ENCODE data around the gene ZNF142. TPM values are rescaled to one million over a fixed set of nuclear protein-coding genes. Genes with fewer than 3 reads are reported as not detected.

The ZNF142 gene
- total and polyA plus RNA-seq, 7 experiments from 2014 or later, result 6.0 to 49.8 (median 40.7) TPM

GRCh38 chr2:218643751-218644310 lies 15.6 kb downstream of the ZNF142 start:
- ATAC-seq (no peak), DNase-seq (no peak)
- Mint-ChIP-seq H3K9me3 (no peaks in the 10 kb centered on the region), H3K27ac (no peak overlapping the region), H3K4me3 (no peak overlapping the region), H3K27me3 (no peaks in the 10 kb centered on the region), H3K4me1 (peaks cover 0 to 14% (median 12%) of the 10 kb centered on the region in 7 donors), H3K36me3 (peaks cover 5 to 36% (median 22%) of the 10 kb centered on the region in 5 donors)
- Histone ChIP-seq H3K9me3 (ENCODE audit: control insufficient read depth in 2 of 3, low read length in 3 of 3) (no peaks in the 10 kb centered on the region), H3K27me3 (ENCODE audit: control insufficient read depth in 2 of 2, insufficient read depth in 2 of 2, low read length in 2 of 2) (no peaks in the 10 kb centered on the region), H3K27ac (ENCODE audit: low read depth, low read length) (no peak overlapping the region), H3K4me3 (ENCODE audit: low read length) (no peak overlapping the region), H3K36me3 (ENCODE audit: control insufficient read depth in 2 of 3, insufficient read depth in 3 of 3, low read length in 3 of 3) (peaks cover 24 to 78% (median 40%) of the 10 kb centered on the region in 3 experiments), H3K4me1 (ENCODE audit: control insufficient read depth in 2 of 2, insufficient read depth in 2 of 2, low read length in 2 of 2) (peaks cover 0 to 7% of the 10 kb centered on the region in 2 donors)
- ChIA-PET CTCF (interaction anchor here (1.1 kb wide), 1 partner anchor 335 kb away, joined by 10 read pairs; no protein-coding TSS in a partner anchor), POLR2A (no interaction called here)
- intact Hi-C loops (cut with micrococcal nuclease), result no loop called here

- H3K27ac Mint-ChIP-seq, result no peak overlapping the region
- H3K9me3 ChIP-seq (ENCODE audit: control insufficient read depth in 2 of 3, low read length in 3 of 3), result no peaks in the 10 kb centered on the region
- ChIA-PET CTCF (no interaction called here), POLR2A (interaction anchor here (1.2 kb wide), 1 partner anchor 16 kb away, joined by 3 read pairs; the partner anchor contains the start of genes BCS1L and ZNF142)
- H3K4me3 Mint-ChIP-seq, result no peak overlapping the region
- H3K36me3 Mint-ChIP-seq, result peaks cover 5 to 38% (median 15%) of the 10 kb centered on the region in 5 donors
- no peak for DNase-seq
- ATAC-seq, result no peak
- H3K4me3 ChIP-seq (ENCODE audit: low read length), result no peak overlapping the region
- intact Hi-C loops (cut with micrococcal nuclease), result no loop called here
- H3K27me3 ChIP-seq (ENCODE audit: control insufficient read depth in 2 of 2, insufficient read depth in 2 of 2, low read length in 2 of 2), result no peaks in the 10 kb centered on the region
- H3K9me3 Mint-ChIP-seq, result no peaks in the 10 kb centered on the region
- H3K27ac ChIP-seq (ENCODE audit: low read depth, low read length), result no peak overlapping the region
- peaks cover 0 to 5% (median 4%) of the 10 kb centered on the region in 7 donors for H3K4me1 Mint-ChIP-seq
- H3K36me3 ChIP-seq (ENCODE audit: control insufficient read depth in 2 of 3, insufficient read depth in 3 of 3, low read length in 3 of 3), result peaks cover 28 to 78% (median 34%) of the 10 kb centered on the region in 3 experiments
- no peaks in the 10 kb centered on the region for H3K27me3 Mint-ChIP-seq
- H3K4me1 ChIP-seq (ENCODE audit: control insufficient read depth in 2 of 2, insufficient read depth in 2 of 2, low read length in 2 of 2), result peaks cover 0 to 1% of the 10 kb centered on the region in 2 donors
Measured at GRCh38 chr2:218642786-218643185, 16.6 kb downstream of the ZNF142 start.

DNA sequence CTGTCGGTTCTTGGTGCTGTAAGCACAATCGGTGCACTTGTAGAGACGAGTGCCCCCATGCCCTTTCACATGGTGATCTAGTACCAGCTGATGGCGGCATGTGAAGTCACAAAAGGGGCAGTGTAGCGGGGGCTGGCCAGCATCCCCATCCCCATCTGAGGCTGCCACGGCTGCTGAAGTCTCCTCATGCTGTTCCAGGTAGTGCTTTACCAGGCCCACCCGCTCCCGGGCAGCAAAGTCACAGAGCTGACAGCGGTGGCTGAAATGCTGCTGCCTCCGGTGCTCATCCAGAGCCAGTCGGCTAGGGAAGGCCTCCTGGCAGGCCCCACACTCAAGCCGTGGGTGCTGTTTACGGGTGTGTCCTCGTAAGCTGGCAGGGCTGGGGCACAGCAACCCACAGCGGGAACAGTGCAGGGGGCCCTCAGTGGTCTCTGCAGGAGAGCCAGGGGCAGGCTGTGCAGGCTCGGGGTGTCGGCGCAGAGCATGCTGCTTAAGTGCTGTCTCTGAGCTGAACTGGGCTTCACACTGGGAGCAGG lies 17.2 kb downstream of the ZNF142 start:
- Histone ChIP-seq H3K4me1 (ENCODE audit: control insufficient read depth in 2 of 2, insufficient read depth in 2 of 2, low read length in 2 of 2) (no peaks in the 10 kb centered on the region), H3K36me3 (ENCODE audit: control insufficient read depth in 2 of 3, insufficient read depth in 3 of 3, low read length in 3 of 3) (peaks cover 32 to 84% (median 34%) of the 10 kb centered on the region in 3 experiments), H3K4me3 (ENCODE audit: low read length) (no peak overlapping the region), H3K9me3 (ENCODE audit: control insufficient read depth in 2 of 3, low read length in 3 of 3) (no peaks in the 10 kb centered on the region), H3K27me3 (ENCODE audit: control insufficient read depth in 2 of 2, insufficient read depth in 2 of 2, low read length in 2 of 2) (no peaks in the 10 kb centered on the region), H3K27ac (ENCODE audit: low read depth, low read length) (no peak overlapping the region)
- H3K4me1 Mint-ChIP-seq, result no peaks in the 10 kb centered on the region
- ATAC-seq (no peak), DNase-seq (no peak)
- H3K27me3 Mint-ChIP-seq, result no peaks in the 10 kb centered on the region
- intact Hi-C loops (cut with micrococcal nuclease), result no loop called here
- ChIA-PET POLR2A (interaction anchor here (1.2 kb wide), 1 partner anchor 17 kb away, joined by 3 read pairs; the partner anchor contains the start of genes BCS1L and ZNF142), CTCF (no interaction called here)
- no peak overlapping the region for H3K4me3 Mint-ChIP-seq
- H3K36me3 Mint-ChIP-seq, result peaks cover 8 to 39% (median 21%) of the 10 kb centered on the region in 5 donors
- H3K9me3 Mint-ChIP-seq, result no peaks in the 10 kb centered on the region
- no peak overlapping the region for H3K27ac Mint-ChIP-seq

- no peak overlapping the region for H3K4me3 ChIP-seq (ENCODE audit: low read length)
- H3K9me3 ChIP-seq (ENCODE audit: control insufficient read depth in 2 of 3, low read length in 3 of 3), result no peaks in the 10 kb centered on the region
- Mint-ChIP-seq H3K4me3 (no peak overlapping the region), H3K9me3 (no peaks in the 10 kb centered on the region), H3K4me1 (no peaks in the 10 kb centered on the region), H3K27me3 (no peaks in the 10 kb centered on the region), H3K27ac (no peak overlapping the region), H3K36me3 (peaks cover 18 to 57% (median 21%) of the 10 kb centered on the region in 5 donors)
- no peak overlapping the region for H3K27ac ChIP-seq (ENCODE audit: low read depth, low read length)
- ChIA-PET POLR2A (no interaction called here), CTCF (no interaction called here)
- intact Hi-C loops (cut with micrococcal nuclease), result no loop called here
- DNase-seq (no peak), ATAC-seq (no peak)
- H3K36me3 ChIP-seq (ENCODE audit: control insufficient read depth in 2 of 3, insufficient read depth in 3 of 3, low read length in 3 of 3), result peaks cover 20 to 86% (median 28%) of the 10 kb centered on the region in 3 experiments
- no peaks in the 10 kb centered on the region for H3K4me1 ChIP-seq (ENCODE audit: control insufficient read depth in 2 of 2, insufficient read depth in 2 of 2, low read length in 2 of 2)
- no peaks in the 10 kb centered on the region for H3K27me3 ChIP-seq (ENCODE audit: control insufficient read depth in 2 of 2, insufficient read depth in 2 of 2, low read length in 2 of 2)
Measured at GRCh38 chr2:218638372-218638771, 21.1 kb downstream of the ZNF142 start.

DNA sequence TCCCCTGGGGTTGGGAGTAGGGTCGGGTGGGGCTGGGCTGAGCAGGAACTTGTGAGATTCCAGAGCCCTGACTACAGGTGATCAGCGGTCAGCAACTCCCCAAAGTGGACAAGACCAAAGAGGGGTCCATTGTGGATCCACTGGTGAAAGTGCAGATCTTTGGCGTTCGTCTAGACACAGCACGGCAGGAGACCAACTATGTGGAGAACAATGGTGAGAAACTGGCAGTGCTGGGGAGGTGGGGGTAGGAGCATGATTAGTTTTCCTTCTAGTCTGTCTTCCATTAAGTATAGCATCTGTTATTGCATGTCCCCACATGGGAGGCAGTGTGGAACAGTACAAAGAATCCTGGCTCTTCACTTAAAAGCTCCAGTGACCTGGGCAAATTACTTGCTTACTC lies 23.7 kb downstream of the ZNF142 start:
- Histone ChIP-seq H3K9me3 (ENCODE audit: control insufficient read depth in 2 of 3, low read length in 3 of 3) (no peaks in the 10 kb centered on the region), H3K27me3 (ENCODE audit: control insufficient read depth in 2 of 2, insufficient read depth in 2 of 2, low read length in 2 of 2) (no peaks in the 10 kb centered on the region), H3K36me3 (ENCODE audit: control insufficient read depth in 2 of 3, insufficient read depth in 3 of 3, low read length in 3 of 3) (peaks cover 17 to 65% (median 28%) of the 10 kb centered on the region in 3 experiments), H3K4me1 (ENCODE audit: control insufficient read depth in 2 of 2, insufficient read depth in 2 of 2, low read length in 2 of 2) (no peaks in the 10 kb centered on the region), H3K4me3 (ENCODE audit: low read length) (no peak overlapping the region), H3K27ac (ENCODE audit: low read depth, low read length) (no peak overlapping the region)
- no peaks in the 10 kb centered on the region for H3K27me3 Mint-ChIP-seq
- H3K4me3 Mint-ChIP-seq, result no peak overlapping the region
- ChIA-PET CTCF (no interaction called here), POLR2A (no interaction called here)
- intact Hi-C loops (cut with micrococcal nuclease), result no loop called here
- DNase-seq (no peak), ATAC-seq (no peak)
- peak overlapping the region in 1 of 9 donors; percentile 43 for H3K27ac Mint-ChIP-seq
- H3K36me3 Mint-ChIP-seq, result peaks cover 18 to 54% (median 21%) of the 10 kb centered on the region in 5 donors
- H3K4me1 Mint-ChIP-seq, result peaks cover 0 to 3% (median 0%) of the 10 kb centered on the region in 7 donors
- H3K9me3 Mint-ChIP-seq, result no peaks in the 10 kb centered on the region

- Mint-ChIP-seq H3K27ac (no peak overlapping the region), H3K4me1 (peaks cover 0 to 3% (median 0%) of the 10 kb centered on the region in 7 donors), H3K27me3 (no peaks in the 10 kb centered on the region), H3K4me3 (no peak overlapping the region), H3K9me3 (no peaks in the 10 kb centered on the region), H3K36me3 (peaks cover 3 to 28% (median 9%) of the 10 kb centered on the region in 5 donors)
- Histone ChIP-seq H3K4me3 (ENCODE audit: low read length) (no peak overlapping the region), H3K36me3 (ENCODE audit: control insufficient read depth in 2 of 3, insufficient read depth in 3 of 3, low read length in 3 of 3) (peaks cover 0 to 29% (median 7%) of the 10 kb centered on the region in 3 experiments), H3K27ac (ENCODE audit: low read depth, low read length) (no peak overlapping the region), H3K27me3 (ENCODE audit: control insufficient read depth in 2 of 2, insufficient read depth in 2 of 2, low read length in 2 of 2) (no peaks in the 10 kb centered on the region), H3K4me1 (ENCODE audit: control insufficient read depth in 2 of 2, insufficient read depth in 2 of 2, low read length in 2 of 2) (no peaks in the 10 kb centered on the region), H3K9me3 (ENCODE audit: control insufficient read depth in 2 of 3, low read length in 3 of 3) (no peaks in the 10 kb centered on the region)
- DNase-seq (no peak), ATAC-seq (no peak)
- CTCF ChIA-PET, result no interaction called here
- POLR2A ChIA-PET, result interaction anchor here (1.4 kb wide), 1 partner anchor 21 kb away, joined by 5 read pairs; no protein-coding TSS in a partner anchor
- intact Hi-C loops (cut with micrococcal nuclease), result no loop called here
Measured at GRCh38 chr2:218631837-218632236, 27.6 kb downstream of the ZNF142 start.

Data from naive thymus-derived CD4-positive, alpha-beta T cell (primary cell).